CD4-positive, alpha-beta T cell treated with Interleukin-17A for 1 hour (primary cell): ENCODE results near the gene C10orf67.

Experiments
- DNase-seq: peaks from one replicate; pipeline ENCODE4 v3.0.0-alpha.2; 2020

The C10orf67 gene

DNA sequence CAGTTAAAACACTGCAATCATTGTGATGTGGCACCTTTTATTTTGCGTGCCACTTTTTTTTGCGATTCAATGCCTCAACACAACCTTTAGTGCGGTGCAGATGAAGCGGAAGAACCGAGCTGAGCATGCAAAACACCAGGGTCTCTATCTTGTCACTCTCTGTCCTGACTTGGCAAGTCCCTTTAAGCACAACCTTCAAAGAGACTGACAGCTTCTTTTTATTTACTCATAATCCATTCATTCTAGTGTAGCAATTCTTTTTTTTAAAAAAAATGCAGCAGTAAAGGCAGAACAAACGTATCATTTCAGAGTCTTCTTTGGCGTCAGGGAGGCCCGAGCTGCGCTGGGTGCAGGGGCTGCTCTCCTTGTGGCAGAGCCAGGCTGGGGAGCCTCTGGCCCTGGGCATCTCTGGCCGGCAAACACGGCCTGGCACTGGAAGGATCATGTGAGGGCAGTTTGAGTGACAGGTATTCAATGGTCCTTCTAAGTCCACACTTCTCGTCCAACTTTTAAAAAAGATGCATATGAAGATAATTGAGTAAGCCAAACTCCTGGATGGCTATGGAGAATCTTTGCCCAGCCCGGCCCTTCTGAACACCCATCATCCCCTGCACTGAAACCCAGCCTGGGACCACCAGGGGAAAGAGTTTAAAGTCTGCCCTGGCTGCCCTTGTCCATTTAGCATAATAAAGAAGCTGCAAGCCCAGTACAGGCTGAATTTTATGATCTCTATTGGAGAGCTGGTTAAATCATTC, 148.6 kb downstream of the C10orf67 start:
- DNase-seq, result no peak

DNA sequence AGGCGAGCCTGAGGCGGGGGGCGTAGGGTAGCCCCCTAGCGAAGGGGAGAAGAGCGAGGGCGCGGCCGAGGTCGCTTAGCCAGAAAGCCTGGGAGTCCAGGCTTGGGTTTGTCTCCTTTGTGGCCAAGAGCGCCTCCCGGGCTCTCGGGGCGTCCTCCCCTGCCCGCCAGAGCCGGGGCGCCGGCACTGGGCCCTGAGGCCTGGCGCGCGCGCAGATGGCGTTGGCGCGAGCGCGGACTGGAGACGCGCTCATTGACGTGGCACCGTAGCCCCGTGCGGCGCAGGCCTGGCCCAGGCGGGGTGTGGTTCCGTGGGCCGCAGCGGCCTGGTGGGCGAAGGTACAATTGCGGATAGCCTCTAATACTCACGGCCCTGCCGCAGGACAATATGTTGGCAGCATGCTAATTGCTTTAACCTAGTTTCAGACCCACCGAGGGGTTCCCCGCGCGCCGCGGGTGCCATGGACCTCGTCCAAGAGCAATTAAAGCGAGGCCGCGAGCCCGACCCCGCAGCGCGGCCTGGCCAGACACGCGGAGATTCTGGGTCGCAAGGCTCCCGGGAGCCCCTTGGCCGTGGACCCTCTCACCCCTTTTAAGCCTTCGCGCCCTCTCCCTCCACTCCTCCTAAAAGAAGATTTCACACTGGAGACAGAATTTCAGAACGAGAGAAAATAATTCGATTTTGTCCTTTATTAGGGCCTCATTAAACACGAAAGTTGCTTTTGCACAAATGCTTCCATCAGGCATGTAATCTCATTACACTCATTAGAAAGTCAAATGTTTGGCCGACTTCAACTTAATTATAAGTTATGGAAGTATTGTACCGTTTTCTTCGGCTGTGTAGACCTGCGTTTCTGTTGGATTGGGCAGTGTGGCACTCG, 149.4 kb downstream of the C10orf67 start:
- no peak for DNase-seq

DNA sequence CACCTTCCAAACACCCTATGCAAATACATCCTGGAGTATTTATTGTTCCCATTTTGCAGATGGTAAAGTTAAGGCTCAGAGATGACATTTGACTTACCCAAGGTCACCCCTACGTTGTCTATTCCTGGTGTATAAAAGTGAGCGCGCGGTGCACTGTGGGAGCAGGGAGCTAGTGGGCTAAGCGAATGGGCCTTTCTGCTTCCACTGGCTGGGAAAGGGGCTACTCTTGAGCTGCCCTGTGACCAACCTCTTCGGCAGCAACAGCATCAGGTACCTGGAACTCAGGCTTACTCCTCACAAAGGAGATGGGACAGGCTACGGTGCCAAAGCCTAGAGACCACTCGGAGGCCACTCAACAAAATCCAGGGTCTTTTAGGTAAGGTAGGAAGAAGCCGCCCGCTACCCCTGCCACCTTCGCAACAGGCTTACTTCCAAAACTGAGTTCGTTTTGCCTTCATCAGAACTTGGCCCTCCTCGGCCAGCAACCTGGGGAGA, 150.1 kb downstream of the C10orf67 start:
- no peak for DNase-seq

DNA sequence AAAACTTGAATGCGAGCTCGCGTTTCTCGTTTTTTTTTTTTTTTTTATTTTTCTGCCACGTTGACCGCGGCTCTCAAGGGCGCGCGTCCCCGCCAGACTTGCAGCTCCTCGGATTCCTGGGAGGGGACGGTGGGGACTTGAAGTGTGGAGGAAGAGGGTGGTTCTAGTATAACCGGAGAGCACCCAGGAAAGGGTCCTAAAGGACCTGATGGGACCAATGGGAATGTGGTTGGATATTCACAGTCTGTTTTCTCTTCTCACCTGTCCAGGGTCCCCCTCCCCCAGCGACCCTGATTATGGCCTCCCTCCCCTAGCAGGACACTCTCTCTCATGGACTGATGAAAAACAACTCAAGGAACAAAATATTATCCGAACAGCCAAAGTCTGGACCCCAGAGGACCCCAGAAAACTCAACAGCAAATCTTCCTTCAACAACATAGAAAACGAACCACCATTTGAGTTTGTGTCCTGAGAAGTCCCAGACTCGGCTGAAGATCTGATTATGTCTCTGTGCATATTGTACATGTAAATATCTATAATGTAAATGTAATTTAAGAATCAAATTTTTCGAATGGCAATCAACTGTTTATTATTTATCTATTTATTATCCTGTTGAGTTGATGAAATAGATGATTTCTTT, 151.0 kb downstream of the C10orf67 start:
- DNase-seq, result no peak

DNA sequence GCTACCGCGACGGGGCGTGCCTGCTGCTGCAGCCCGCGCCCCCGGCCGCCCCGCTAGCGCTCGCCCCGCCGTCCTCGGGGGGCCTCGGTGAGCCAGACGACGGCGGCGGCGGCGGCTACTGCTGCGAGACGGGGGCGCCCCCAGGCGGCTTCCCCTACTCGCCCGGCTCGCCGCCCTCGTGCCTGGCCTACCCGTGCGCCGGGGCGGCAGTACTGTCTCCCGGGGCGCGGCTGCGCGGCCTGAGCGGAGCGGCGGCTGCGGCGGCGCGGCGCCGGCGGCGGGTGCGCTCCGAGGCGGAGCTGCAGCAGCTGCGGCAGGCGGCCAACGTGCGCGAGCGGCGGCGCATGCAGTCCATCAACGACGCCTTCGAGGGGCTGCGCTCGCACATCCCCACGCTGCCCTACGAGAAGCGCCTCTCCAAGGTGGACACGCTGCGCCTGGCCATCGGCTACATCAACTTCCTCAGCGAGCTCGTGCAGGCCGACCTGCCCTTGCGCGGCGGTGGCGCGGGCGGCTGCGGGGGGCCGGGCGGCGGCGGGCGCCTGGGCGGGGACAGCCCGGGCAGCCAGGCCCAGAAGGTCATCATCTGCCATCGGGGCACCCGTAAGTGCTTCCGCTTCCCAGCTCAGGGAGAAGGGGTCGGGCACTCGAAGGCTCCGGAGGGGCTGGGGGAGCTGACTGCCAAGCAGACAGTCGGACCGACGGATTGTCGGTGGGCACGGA, 151.7 kb downstream of the C10orf67 start:
- no peak for DNase-seq

DNA sequence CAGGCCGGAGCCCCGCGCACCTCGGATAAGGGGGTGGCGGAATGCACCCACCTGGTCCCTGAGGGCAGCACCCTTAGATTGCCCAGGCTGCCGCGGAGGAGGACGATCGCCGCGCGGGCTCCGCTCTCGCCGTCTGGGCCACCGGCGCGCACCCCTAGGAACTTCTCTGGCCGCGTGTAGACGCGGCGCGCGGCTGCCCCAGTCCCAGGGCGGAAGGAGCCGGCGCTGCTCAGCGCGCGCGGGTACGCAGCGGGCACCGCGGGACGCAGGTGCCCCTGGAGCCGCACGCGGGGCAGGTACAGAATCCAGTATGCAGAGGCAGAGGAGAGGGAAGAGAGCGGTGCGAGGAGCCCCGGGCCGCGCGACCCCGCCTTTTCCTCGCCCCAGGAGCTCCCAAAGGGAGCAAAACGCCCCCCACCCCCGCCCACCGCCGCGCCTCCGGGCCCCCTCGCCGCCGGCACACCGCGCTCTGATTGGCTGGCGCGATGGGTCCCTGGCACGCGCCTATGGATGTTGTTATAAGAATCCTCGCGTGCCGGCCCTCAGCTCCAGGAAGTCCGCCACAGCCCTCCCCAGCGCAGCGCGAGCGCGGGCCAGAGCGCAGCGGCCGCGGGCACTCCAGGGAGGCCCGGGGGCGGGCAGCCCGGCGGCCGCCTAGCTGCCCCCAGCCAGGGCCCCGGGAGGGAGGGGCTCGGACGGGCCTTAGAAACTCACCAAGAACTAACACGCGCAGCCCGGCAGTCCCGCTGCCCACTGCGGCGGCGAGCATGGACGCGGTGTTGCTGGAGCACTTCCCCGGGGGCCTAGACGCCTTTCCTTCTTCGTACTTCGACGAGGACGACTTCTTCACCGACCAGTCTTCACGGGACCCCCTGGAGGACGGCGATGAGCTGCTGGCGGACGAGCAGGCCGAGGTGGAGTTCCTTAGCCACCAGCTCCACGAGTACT, 152.6 kb downstream of the C10orf67 start, which contains the start of gene PTF1A:
TSS of gene PTF1A (plus strand) at position 549 of the 948 bp plus-strand sequence. CDS start at position 768, 219 bp downstream.
- DNase-seq, result no peak

DNA sequence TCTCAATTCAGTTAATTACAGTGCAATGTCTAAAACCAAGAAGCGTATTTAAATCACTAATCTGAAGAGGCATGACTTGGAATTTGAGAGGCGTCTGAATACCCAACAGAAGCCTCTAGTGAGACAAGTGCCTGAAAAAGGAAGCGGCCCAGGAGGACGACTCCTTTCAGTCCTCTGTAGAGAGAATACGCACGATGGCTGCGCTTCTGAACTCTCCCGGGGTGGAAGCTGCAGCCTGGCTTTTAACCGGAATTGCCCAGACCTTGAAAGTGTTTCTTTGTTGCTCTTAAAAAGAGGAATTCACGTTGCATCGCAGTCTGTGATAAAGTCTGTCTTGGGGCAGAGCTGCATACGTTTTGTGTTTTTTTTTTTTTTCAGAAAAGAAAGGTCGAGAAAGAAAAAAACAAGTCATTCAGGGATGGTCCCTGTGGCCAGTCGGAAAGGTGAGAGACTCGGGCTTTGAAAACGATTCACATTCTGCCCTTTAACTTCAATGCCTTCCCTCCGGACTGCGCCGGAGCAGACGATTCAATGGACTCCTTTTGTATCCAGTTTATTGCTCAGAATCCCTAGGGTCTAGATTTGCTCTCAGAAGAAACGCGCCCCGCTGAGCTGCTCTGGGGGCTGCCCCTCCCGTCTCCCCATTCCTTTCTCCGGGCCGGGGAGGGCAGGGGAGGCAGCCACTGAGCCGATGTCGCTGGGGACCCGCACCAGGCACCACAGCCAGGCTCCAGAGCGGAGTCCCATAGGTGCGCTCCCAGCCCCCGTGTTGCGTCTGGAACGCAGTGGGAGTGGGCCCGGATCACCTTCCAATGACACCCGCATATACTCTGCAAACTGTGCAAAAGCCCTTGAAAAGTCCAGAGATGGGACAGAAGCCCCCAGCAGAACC, 153.5 kb downstream of the C10orf67 start:
- DNase-seq, result no peak

DNA sequence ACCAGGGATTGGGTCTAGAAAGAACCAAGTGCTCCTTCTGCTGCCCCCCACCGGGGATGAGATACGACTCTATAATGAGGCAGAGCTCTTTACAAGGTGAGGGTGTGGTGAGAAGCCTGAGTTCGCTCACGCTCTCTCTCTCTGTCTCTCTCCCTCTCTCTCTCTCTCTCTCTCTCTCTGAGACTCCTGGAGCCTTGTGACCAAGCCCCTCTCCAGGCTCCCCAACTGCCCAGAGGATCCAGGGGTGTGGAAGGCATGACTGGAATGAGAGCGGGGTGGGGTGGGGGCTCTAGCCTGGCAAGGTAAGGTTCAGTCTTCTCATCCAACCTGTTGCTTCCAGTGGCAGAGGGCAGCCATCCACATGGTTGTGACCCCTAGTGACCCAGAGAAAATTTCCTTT, 155.6 kb downstream of the C10orf67 start:
- no peak for DNase-seq

DNA sequence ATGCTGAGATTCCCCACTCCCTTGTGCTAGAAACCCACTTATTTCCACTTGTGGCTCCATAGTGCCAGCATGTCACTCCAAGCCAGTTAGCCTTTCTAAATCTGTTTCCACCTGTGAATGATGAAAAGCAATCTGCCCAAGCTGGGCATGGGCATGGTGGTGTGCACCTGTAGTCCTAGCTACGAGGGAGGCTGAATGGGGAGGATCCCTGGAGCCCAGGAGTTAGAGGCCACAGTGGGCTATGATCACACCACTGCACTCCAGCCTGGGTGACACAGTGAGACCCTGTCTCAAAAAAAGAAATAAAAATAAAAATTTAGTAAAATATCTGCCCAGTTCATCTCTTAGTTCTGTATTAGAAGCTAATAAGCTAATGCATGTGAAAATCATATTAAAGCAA, 157.4 kb downstream of the C10orf67 start:
- no peak for DNase-seq

DNA sequence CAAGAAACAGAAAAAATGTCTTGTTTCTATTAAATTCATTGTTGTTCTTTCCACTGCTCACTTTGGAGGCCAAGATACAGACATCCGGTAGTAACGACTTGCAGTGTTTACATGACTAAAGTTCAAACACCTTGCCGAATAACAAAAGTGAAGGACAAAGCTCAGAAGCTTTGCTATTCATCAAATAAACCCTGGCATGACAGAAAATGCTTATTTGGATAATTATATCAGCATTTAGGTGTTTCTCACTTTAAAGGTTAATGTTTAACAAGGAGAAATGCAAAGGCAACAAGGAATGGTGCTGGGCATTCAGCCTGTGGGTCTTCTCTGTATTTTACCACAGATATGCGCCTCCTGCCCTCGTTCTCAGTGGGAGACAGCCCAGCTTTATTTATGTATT, 157.9 kb downstream of the C10orf67 start:
- no peak for DNase-seq

DNA sequence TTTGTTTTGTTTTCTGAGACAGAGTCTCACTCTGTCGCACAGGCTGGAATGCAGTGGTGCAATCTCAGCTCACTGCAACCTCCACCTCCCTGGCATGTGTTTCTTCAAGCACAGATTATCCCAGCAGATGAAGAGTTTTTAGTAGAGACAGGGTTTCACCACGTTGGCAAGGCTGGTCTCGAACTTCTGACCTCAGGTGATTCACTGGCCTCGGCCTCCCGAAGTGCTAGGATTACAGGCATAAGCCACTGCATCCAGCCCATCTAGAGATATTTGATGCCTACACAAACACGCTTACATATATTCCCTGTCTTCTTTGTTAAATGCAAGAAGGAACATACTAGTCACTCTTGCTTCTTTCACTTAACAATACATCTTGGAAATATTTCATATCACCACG, 158.4 kb downstream of the C10orf67 start:
- no peak for DNase-seq

DNA sequence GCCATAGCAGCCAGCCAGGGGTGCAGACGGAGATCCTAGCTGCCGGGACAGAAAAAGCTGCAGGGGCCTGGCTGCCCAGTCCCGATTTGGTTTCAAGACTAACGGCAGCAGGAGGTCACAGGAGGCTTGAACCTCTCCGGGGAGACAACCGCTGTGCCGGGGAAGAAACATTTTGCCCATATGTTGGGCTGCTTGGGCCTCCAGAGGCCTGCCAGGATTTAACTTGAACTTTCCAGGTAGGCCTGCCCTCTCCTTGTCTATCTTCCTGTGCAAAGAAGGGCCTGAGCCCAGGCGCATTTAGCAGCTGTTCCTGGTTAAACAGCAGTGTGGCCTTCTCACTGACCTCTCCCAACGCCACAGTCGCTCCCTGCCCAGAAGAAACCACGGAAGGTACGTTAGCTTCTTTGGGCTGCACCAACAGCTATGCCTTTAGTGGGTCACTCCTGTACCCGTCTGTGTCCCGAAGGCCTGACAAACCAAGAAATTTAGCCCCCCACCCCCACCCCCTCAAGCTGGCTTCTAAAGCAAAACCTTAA, 169.6 kb downstream of the C10orf67 start:
- no peak for DNase-seq

DNA sequence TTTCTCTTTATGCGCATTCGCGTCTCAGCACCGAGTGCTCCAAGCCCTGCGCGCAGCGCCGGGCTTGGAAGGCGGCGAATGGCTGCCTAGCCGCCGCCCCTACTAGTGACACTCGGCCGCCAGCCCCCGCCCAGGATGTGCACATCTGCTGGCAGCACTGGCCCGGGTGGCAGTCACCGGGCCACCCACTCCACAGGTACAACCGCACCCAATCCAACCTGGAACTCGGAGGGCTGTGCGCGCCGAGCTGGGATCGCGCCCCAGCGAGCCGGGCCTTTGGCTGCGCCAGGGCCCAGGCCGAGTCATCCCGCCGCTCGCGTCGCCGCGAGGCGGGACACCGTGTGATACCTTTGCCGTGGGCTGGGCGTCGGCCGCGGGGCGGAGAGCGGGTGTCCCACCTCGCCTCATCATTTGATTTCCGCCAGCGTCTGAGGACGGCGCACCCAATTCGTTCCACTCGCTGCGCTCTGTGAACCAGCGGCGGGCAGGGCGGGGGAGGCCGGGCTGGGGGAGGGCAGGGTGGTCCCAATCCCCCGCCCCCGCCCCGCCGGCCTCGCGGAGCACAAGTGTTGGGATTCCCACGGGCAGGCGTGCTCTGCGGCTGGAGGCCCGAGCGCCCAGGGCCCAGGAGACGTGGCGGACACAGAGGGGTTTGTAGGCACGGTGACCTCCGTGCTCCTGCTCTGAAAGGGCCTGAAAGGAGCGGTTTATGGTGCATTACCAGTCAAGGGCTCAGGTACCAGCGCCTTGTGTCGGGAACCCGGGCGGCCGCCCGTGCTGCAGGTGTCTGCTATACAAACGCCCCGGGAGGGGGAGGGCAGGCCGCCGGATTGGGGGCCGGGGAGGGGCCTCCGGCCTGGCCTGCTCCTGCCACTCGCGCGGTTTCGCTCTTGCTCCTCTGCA, 170.3 kb downstream of the C10orf67 start:
- no peak for DNase-seq

DNA sequence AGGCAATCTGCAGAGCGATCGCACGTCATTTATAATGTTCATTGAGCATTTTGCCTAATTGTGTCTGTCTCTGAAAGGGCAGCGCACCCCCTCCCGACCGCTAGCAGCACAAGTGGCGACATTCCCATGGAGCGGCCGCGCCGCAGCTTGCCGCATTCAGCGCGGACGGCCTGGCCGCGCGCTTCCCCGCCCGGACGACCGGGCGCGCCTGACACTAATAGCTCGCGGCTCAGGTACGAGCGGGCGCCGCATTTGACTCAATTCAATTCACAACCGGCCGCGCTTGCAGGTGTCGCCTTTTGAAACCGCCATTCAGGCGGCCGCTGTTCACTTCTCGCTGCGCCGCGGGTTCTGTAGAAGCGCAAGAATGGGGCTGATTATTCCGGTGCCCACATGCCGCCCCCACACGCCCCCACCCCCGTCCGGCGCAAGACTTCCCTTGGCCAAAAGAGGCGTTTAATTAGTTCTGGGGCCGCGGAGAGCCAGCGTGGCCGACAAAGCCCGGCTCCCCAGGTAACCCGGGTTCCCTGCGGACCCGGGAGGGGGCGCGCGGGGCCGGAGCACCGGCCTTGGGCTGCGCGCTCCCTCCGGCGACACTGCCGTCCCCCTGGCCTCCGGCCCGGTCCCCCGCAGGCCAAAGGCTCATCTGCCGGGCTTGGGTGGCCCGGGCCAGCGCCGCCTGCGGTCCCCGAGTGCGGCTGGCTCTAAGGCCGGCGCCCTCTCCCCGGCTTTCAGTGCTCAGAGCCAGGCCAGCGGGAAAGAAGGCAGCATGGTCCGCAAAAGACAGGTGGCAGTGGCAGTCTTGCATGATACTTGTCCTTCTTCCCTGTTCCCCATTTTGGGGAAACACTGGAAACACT, 171.2 kb downstream of the C10orf67 start:
- no peak for DNase-seq

DNA sequence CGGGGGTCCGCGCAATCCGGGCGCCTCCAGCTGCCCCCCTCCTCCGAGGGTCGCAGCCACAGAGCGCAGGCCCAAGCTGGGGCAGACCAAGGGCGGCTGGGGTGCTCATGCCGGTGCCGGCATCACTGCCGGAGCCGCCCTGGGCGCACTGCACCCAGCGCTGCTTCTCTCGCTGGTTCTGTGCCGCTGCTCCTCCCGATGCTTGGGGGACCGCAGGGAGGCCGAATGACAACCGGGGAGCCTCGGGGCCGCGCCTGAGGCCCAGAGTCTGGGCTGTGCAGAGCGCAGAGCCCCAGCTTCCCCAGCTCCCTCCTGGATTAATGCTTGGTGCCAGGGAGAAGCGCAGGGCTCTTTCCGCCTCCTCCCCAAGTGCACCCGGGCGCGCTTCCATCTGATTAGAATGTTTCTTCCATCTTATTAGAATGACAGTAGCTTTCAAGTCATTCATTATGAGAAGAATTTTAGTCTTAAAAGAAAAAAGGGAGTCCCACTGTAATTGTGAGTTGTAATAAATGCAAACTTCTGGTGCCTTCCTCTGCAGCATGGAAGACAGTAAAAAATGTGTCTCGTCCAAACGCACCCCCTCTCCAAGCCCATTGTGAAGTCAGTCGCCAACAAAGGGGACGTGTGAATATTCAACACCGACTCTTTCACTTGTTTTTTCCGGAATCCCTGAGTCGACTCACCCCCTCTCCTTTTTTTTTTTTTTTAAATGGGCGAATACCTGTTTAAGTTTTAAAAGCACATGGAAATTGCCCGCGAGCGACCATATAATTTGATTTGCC, 172.0 kb downstream of the C10orf67 start:
- no peak for DNase-seq

DNA sequence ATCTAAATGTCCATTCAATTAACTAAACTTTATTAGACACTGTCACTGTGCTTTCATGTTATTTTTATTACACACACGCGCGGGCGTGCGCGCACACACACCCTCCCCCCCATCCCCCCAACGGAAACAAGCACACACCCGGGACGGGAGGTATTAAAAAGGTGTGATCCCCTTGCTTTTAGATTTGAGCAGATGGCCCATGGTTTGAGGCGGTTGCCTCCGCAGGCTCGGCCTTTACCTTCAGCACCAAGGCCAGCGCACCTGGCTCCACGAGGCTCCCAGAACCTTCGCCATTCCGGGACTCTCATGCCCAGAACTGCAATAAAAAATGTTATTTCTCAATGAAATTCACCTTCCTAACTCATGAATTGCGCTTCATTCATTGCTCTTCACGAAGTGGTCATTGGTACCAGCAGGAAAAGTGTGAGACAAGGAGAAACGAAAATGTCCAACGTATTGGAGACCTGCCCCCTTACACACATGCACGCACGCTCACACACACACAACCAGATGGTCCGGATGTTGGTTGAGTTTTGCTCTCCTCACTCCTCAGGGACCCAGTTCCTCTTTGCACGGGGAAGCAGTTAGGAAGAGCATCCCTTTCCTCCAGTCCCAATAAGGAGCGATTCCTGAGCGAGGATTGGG, 173.2 kb downstream of the C10orf67 start:
- no peak for DNase-seq

DNA sequence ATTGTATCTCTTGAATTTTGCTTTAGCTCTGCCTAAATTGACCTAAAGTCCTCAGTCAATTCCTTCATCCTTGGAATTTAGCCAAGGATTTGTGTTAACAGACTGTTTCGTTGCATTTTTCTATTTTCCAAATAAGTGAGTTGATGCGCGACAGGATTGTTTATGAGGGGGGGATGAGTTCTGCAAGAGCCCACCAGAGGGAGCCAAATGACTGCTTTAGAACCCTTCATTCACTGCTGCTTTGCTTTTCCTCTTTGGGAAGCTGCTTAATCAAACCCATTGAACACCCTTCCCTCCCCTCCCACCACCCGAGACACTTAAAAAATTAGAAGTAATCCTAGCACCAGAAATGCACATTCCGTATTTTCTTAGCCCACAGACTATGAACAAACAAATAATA, 186.2 kb downstream of the C10orf67 start:
- peak; percentile 29 for DNase-seq
